Measurements from ENCODE around the gene ALK. TPM values are rescaled to one million over a fixed set of nuclear protein-coding genes. Genes with fewer than 3 reads are reported as not detected.

Gene ALK
- total RNA-seq, 1 experiment from 2014 or later, result 14.7 TPM

- no peaks in the 10 kb centered on the region for H3K9me3 ChIP-seq (ENCODE audit: low read depth, low read length, poor library complexity, severe bottlenecking)
- intact Hi-C loops (cut with micrococcal nuclease; ENCODE audit: unreplicated experiment), result no loop called here
- H3K4me1 ChIP-seq (ENCODE audit: insufficient read depth, low read length, poor library complexity, severe bottlenecking), result peaks cover 13% of the 10 kb centered on the region
- TF ChIP-seq EZH2 (IDR thresholded peaks at IDR 0.05; ENCODE audit: borderline replicate concordance, low read depth, low read length, poor library complexity, severe bottlenecking), result no peak
- TF ChIP-seq, protein P1, sequence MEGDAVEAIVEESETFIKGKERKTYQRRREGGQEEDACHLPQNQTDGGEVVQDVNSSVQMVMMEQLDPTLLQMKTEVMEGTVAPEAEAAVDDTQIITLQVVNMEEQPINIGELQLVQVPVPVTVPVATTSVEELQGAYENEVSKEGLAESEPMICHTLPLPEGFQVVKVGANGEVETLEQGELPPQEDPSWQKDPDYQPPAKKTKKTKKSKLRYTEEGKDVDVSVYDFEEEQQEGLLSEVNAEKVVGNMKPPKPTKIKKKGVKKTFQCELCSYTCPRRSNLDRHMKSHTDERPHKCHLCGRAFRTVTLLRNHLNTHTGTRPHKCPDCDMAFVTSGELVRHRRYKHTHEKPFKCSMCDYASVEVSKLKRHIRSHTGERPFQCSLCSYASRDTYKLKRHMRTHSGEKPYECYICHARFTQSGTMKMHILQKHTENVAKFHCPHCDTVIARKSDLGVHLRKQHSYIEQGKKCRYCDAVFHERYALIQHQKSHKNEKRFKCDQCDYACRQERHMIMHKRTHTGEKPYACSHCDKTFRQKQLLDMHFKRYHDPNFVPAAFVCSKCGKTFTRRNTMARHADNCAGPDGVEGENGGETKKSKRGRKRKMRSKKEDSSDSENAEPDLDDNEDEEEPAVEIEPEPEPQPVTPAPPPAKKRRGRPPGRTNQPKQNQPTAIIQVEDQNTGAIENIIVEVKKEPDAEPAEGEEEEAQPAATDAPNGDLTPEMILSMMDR (conservative IDR thresholded peaks at IDR 0.05; ENCODE audit: low read depth, low read length), result no peak
- no peaks in the 10 kb centered on the region for H3K27me3 ChIP-seq (replicated peaks; ENCODE audit: insufficient read depth, low read depth, low read length, poor library complexity)
- H3K27ac ChIP-seq (ENCODE audit: low read depth, low read length, poor library complexity, severe bottlenecking), result no peak overlapping the region
- no peak for DNase-seq (ENCODE audit: low spot score)
- POLR2A ChIA-PET (ENCODE audit: low non-redundant PET), result no interaction called here
- no TSS peak for BruUV-seq (replicated peaks)
- CTCF ChIA-PET, result no interaction called here
- no peak overlapping the region for H3K4me3 ChIP-seq (ENCODE audit: low read depth, low read length, poor library complexity, severe bottlenecking)
- no peaks in the 10 kb centered on the region for H3K36me3 ChIP-seq (ENCODE audit: insufficient read depth, low read length, poor library complexity, severe bottlenecking)
Measured at GRCh38 chr2:29659178-29659577, 262.2 kb downstream of the ALK start.

DNA sequence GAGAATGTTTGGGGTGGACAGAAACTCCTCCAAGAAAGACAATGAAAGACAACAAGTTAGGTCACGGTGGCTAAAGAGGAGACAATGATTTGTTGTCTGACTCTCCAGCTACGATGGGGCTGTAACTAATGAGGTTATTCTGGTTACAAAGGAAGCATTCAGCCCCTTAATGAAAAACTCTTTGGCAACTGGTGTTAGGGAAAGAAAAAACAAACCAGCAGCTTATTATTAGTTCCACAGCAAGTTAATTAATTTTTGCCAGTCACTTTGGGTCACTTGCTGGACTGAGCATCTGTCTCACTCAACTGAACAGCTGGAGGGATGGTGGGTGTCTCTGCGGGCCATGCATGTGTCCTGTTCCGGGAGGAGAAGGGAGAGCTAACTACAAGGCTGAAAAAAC, 263.7 kb downstream of the ALK start:
- no peaks in the 10 kb centered on the region for H3K27me3 ChIP-seq (replicated peaks; ENCODE audit: insufficient read depth, low read depth, low read length, poor library complexity)
- BruUV-seq (replicated peaks), result no TSS peak
- no peaks in the 10 kb centered on the region for H3K36me3 ChIP-seq (ENCODE audit: insufficient read depth, low read length, poor library complexity, severe bottlenecking)
- TF ChIP-seq EZH2 (IDR thresholded peaks at IDR 0.05; ENCODE audit: borderline replicate concordance, low read depth, low read length, poor library complexity, severe bottlenecking), result no peak
- TF ChIP-seq, protein P1 (conservative IDR thresholded peaks at IDR 0.05; ENCODE audit: low read depth, low read length), result no peak
- no peaks in the 10 kb centered on the region for H3K4me1 ChIP-seq (ENCODE audit: insufficient read depth, low read length, poor library complexity, severe bottlenecking)
- ChIA-PET POLR2A (ENCODE audit: low non-redundant PET) (no interaction called here), CTCF (no interaction called here)
- no peak for DNase-seq (ENCODE audit: low spot score)
- intact Hi-C loops (cut with micrococcal nuclease; ENCODE audit: unreplicated experiment), result no loop called here
- no peaks in the 10 kb centered on the region for H3K9me3 ChIP-seq (ENCODE audit: low read depth, low read length, poor library complexity, severe bottlenecking)
- no peak overlapping the region for H3K4me3 ChIP-seq (ENCODE audit: low read depth, low read length, poor library complexity, severe bottlenecking)
- H3K27ac ChIP-seq (ENCODE audit: low read depth, low read length, poor library complexity, severe bottlenecking), result no peak overlapping the region

DNA sequence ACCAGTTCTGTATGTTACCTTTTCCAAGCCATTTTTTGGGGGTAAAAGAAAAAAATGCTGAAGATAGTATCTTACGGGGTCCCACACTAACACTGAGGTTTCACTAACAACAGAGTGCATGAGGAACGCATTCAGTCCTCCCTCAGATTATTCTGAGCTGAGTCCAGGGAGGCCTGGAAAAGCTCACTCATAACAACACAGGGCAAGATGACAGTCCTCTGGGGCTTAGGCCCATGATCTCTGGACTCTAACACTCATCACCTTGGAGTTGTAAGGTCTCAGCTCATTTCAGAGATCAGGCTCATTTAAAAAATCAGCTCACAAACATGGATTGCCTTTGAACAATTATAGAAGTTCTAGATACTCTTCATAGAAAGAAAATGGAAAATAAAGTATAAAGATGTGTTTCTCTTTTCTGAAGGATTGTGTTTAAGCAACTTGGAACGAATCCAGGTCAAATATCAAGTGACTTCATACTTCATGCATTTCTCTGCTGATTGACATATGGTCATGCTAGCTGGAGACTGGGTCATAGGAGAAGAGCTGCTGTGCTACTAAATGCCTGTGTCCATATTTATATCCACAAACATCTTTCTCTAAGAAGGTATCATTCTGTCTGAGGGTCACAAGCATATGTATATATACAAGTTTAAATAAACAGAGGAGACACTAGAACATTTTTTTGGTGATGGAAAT, 265.8 kb downstream of the ALK start:
- BruUV-seq (replicated peaks), result no TSS peak
- POLR2A ChIA-PET (ENCODE audit: low non-redundant PET), result no interaction called here

More for the DNA sequence above, 265.8 kb downstream of the ALK start:
- Histone ChIP-seq H3K4me1 (ENCODE audit: insufficient read depth, low read length, poor library complexity, severe bottlenecking) (no peaks in the 10 kb centered on the region), H3K4me3 (ENCODE audit: low read depth, low read length, poor library complexity, severe bottlenecking) (no peak overlapping the region), H3K36me3 (ENCODE audit: insufficient read depth, low read length, poor library complexity, severe bottlenecking) (no peaks in the 10 kb centered on the region), H3K27ac (ENCODE audit: low read depth, low read length, poor library complexity, severe bottlenecking) (no peak overlapping the region), H3K27me3 (replicated peaks; ENCODE audit: insufficient read depth, low read depth, low read length, poor library complexity) (no peaks in the 10 kb centered on the region), H3K9me3 (ENCODE audit: low read depth, low read length, poor library complexity, severe bottlenecking) (no peaks in the 10 kb centered on the region)
- CTCF ChIA-PET, result no interaction called here
- intact Hi-C loops (cut with micrococcal nuclease; ENCODE audit: unreplicated experiment), result no loop called here
- no peak for DNase-seq (ENCODE audit: low spot score)
- TF ChIP-seq, protein P1 (conservative IDR thresholded peaks at IDR 0.05; ENCODE audit: low read depth, low read length), result no peak
- TF ChIP-seq EZH2 (IDR thresholded peaks at IDR 0.05; ENCODE audit: borderline replicate concordance, low read depth, low read length, poor library complexity, severe bottlenecking), result no peak

Measured in A673 (cell line).